HCT116 (cell line): ENCODE measurements around the gene CCDC80.

Source experiments
- CEBPB ChIP-seq: IDR thresholded peaks from 2 replicates; pipeline ENCODE4 v1.6.1; 2012; ENCODE audit warnings: low read depth
- EGR1 ChIP-seq: IDR thresholded peaks from 2 replicates; pipeline ENCODE4 v1.6.1; 2012; ENCODE audit warnings: low read depth
- EZH2 ChIP-seq: fragments of 200-600 bp; sonication (generic); IDR thresholded peaks from 2 replicates; pipeline ENCODE4 v1.6.1; 2017; ENCODE audit warnings: antibody characterized with exemption, mixed run types
- EZH2phosphoT487 ChIP-seq: fragments of 200-600 bp; IDR thresholded peaks from 2 replicates; pipeline ENCODE4 v1.6.1; 2018; ENCODE audit warnings: antibody characterized with exemption, borderline replicate concordance
- POLR2A ChIP-seq: IDR thresholded peaks from 2 replicates; pipeline ENCODE4 v1.7.0; 2011; ENCODE audit warnings: borderline replicate concordance; ENCODE audit not compliant: insufficient read depth, insufficient read length; ENCODE audit errors: extremely low read depth
- SRF ChIP-seq: IDR thresholded peaks from 2 replicates; pipeline ENCODE4 v1.6.1; 2012; ENCODE audit warnings: low read depth
- TCF7L2 ChIP-seq: IDR thresholded peaks from 2 replicates; pipeline ENCODE4 v1.7.0; 2011; ENCODE audit warnings: borderline replicate concordance, inconsistent platforms; ENCODE audit not compliant: insufficient read depth, insufficient read length; ENCODE audit errors: extremely low read depth
- ZFX ChIP-seq: fragments of 450-650 bp; IDR thresholded peaks from 2 replicates; pipeline ENCODE4 v1.6.1; 2017
- TF ChIP-seq, protein P1 (sequence below), 3 experiments: fragments of 200-600 bp in 1 of 3; sonication (generic) in 1 of 3; IDR thresholded peaks in 2 of 3; conservative IDR thresholded peaks in 1 of 3; 2 replicates each; pipeline ENCODE4 v1.5.1; 2012 to 2017; ENCODE audit warnings: low read depth in 2 of 3, low read length in 2 of 3, antibody characterized with exemption in 1 of 3, borderline replicate concordance in 1 of 3, control low read depth in 1 of 3, mild to moderate bottlenecking in 1 of 3, mixed read lengths in 1 of 3, mixed run types in 1 of 3, moderate library complexity in 1 of 3; ENCODE audit not compliant: insufficient read depth in 1 of 3
- TF ChIP-seq, protein P2 (sequence below): IDR thresholded peaks from 2 replicates; pipeline ENCODE4 v1.6.1; 2012; ENCODE audit warnings: low read depth
- TF ChIP-seq, protein P3 (sequence below): IDR thresholded peaks from 2 replicates; pipeline ENCODE4 v1.6.1; 2012

DNA sequence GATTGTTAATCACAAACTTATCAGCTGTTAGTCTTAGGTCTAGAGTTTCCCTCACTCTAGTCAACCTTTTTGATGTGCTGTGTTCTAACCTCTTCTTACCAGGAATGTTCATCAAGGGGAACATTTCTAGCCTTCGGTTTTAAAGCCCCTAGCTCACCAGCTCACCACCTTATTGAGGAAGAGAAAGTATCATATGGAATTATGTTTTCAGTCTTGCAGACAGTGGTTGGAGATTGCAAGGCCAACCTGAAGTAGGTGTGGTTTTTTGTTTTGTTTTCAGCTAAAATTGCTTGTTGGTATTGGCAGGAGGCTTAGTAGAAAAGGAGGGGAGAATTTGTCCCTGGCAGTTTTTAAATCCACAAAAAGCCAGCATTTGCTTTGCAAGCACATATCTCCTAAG, 48.4 kb upstream of the CCDC80 start:
- TF ChIP-seq, protein P1, sequence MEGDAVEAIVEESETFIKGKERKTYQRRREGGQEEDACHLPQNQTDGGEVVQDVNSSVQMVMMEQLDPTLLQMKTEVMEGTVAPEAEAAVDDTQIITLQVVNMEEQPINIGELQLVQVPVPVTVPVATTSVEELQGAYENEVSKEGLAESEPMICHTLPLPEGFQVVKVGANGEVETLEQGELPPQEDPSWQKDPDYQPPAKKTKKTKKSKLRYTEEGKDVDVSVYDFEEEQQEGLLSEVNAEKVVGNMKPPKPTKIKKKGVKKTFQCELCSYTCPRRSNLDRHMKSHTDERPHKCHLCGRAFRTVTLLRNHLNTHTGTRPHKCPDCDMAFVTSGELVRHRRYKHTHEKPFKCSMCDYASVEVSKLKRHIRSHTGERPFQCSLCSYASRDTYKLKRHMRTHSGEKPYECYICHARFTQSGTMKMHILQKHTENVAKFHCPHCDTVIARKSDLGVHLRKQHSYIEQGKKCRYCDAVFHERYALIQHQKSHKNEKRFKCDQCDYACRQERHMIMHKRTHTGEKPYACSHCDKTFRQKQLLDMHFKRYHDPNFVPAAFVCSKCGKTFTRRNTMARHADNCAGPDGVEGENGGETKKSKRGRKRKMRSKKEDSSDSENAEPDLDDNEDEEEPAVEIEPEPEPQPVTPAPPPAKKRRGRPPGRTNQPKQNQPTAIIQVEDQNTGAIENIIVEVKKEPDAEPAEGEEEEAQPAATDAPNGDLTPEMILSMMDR (IDR thresholded peaks at IDR 0.05 in 2 of 3, conservative IDR thresholded peaks at IDR 0.05 in 1 of 3; ENCODE audit: borderline replicate concordance in 1 of 3, insufficient read depth in 1 of 3, low read depth in 2 of 3, low read length in 2 of 3), result no peak
- no peak for TF ChIP-seq POLR2A
- no peak for TF ChIP-seq EGR1
- TF ChIP-seq CEBPB, result no peak
- no peak for TF ChIP-seq SRF
- TF ChIP-seq, protein P2, sequence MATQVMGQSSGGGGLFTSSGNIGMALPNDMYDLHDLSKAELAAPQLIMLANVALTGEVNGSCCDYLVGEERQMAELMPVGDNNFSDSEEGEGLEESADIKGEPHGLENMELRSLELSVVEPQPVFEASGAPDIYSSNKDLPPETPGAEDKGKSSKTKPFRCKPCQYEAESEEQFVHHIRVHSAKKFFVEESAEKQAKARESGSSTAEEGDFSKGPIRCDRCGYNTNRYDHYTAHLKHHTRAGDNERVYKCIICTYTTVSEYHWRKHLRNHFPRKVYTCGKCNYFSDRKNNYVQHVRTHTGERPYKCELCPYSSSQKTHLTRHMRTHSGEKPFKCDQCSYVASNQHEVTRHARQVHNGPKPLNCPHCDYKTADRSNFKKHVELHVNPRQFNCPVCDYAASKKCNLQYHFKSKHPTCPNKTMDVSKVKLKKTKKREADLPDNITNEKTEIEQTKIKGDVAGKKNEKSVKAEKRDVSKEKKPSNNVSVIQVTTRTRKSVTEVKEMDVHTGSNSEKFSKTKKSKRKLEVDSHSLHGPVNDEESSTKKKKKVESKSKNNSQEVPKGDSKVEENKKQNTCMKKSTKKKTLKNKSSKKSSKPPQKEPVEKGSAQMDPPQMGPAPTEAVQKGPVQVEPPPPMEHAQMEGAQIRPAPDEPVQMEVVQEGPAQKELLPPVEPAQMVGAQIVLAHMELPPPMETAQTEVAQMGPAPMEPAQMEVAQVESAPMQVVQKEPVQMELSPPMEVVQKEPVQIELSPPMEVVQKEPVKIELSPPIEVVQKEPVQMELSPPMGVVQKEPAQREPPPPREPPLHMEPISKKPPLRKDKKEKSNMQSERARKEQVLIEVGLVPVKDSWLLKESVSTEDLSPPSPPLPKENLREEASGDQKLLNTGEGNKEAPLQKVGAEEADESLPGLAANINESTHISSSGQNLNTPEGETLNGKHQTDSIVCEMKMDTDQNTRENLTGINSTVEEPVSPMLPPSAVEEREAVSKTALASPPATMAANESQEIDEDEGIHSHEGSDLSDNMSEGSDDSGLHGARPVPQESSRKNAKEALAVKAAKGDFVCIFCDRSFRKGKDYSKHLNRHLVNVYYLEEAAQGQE, result no peak
- no peak for TF ChIP-seq EZH2
- TF ChIP-seq ZFX, result no peak
- TF ChIP-seq, protein P3, sequence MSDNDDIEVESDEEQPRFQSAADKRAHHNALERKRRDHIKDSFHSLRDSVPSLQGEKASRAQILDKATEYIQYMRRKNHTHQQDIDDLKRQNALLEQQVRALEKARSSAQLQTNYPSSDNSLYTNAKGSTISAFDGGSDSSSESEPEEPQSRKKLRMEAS, result no peak
- no peak for TF ChIP-seq EZH2phosphoT487
- TF ChIP-seq TCF7L2, result no peak
